ENCODE measurements around the gene GALNT10. TPM values are rescaled to one million over a fixed set of nuclear protein-coding genes. Genes with fewer than 3 reads are reported as not detected.

The GALNT10 gene
- total and polyA plus RNA-seq, 2 of the 8 experiments (the other 6 are each of a cell fraction or from before 2014, with no cell fraction given): 4.6 to 15.5 TPM

DNA sequence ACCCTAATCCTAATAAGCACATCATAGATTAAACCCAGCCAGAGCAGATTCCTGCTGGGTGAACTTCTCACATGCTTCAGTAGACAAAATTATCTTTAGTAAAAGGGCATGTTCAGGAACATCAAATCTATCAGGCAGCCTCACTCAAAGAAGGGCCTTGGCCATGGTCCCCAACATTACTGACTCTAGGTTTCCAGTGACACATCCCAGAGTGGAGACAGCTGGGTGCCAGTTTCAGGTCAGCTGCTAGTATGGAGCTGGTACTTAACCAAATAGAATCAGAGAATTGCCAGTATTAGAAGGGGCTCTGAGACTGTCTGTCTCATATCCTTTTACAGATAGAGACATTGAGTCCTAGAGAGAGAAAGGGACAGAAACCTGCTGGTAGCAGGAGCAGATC is 44.1 kb upstream of the GALNT10 start:
- H4K8ac ChIP-seq (ENCODE audit: extremely low read depth, insufficient read depth, low read length): no peak overlapping the region
- no peak overlapping the region for H3K23ac ChIP-seq (ENCODE audit: insufficient read length)
- no peak overlapping the region for H3K27ac ChIP-seq (ENCODE audit: low read depth, low read length)
- H2BK15ac ChIP-seq (ENCODE audit: low read length): no peak overlapping the region
- H2BK20ac ChIP-seq (ENCODE audit: low read length): no peak overlapping the region
- H2BK5ac ChIP-seq (ENCODE audit: low read depth, low read length): no peak overlapping the region
- no peaks in the 10 kb centered on the region for H3K79me2 ChIP-seq (ENCODE audit: control insufficient read depth in 1 of 2, insufficient read depth in 2 of 2, low read length in 2 of 2)
- H3K23me2 ChIP-seq (ENCODE audit: low read depth, low read length): no peaks in the 10 kb centered on the region
- no peaks in the 10 kb centered on the region for H3K9me3 ChIP-seq (ENCODE audit: insufficient read depth in 2 of 2, low read depth in 1 of 2, low read length in 1 of 2)
- no peaks in the 10 kb centered on the region for H4K20me1 ChIP-seq (replicated peaks in 1 of 2; ENCODE audit: control insufficient read depth in 1 of 2, insufficient read depth in 2 of 2, low read length in 2 of 2)
- no peak overlapping the region for H3K18ac ChIP-seq (ENCODE audit: extremely low read depth, low read length)
- H3K4me2 ChIP-seq (ENCODE audit: insufficient read depth in 1 of 2, low read depth in 2 of 2, low read length in 2 of 2): no peak overlapping the region
- no peak overlapping the region for H3K9ac ChIP-seq (replicated peaks in 1 of 4; ENCODE audit: extremely low read depth in 1 of 4, low read depth in 3 of 4, low read length in 3 of 4)
- no peak overlapping the region for H3K14ac ChIP-seq (ENCODE audit: insufficient read length)
- ChIA-PET POLR2A (ENCODE audit: partially characterized antibody) (no interaction called here), CTCF (ENCODE audit: partially characterized antibody) (interaction anchor here (0.9 to 7.6 kb wide), 4 partner anchors 10 to 74 kb away, joined by 3 to 73 read pairs (median 6); no protein-coding TSS in a partner anchor)
- H3K79me1 ChIP-seq (ENCODE audit: low read depth, low read length): no peaks in the 10 kb centered on the region
- H4K91ac ChIP-seq (replicated peaks; ENCODE audit: insufficient read length, low read length): no peak overlapping the region
- H3K27me3 ChIP-seq (replicated peaks in 1 of 4; ENCODE audit: control insufficient read depth in 3 of 4, extremely low read depth in 1 of 4, insufficient read depth in 3 of 4, low read length in 3 of 4): no peaks in the 10 kb centered on the region
- no peak overlapping the region for H2BK12ac ChIP-seq (ENCODE audit: low read depth, low read length)
- no peaks in the 10 kb centered on the region for H3K36me3 ChIP-seq (ENCODE audit: control insufficient read depth in 2 of 4, insufficient read depth in 4 of 4, low read length in 3 of 4)
- no peak overlapping the region for H4K5ac ChIP-seq (ENCODE audit: insufficient read length, low read depth, low read length)
- H3K56ac ChIP-seq (replicated peaks; ENCODE audit: insufficient read length, low read depth, low read length): no peak overlapping the region
- DNase-seq (ENCODE audit: low read depth in 1 of 2, low spot score in 2 of 2) (no peak), FAIRE-seq (no peak)
- H2BK120ac ChIP-seq (replicated peaks; ENCODE audit: low read depth, low read length): no peak overlapping the region
- H3K4me1 ChIP-seq (replicated peaks in 1 of 4; ENCODE audit: control insufficient read depth in 3 of 4, insufficient read depth in 4 of 4, low read length in 3 of 4): peaks cover 0 to 2% (median 0%) of the 10 kb centered on the region in 4 experiments; a peak in 2 of 7 replicates
- H3K4ac ChIP-seq (replicated peaks; ENCODE audit: insufficient read length, low read depth, low read length): no peak overlapping the region
- H2AK5ac ChIP-seq (ENCODE audit: low read depth, low read length): no peak overlapping the region
- H2AFZ ChIP-seq (ENCODE audit: low read length): no peak overlapping the region
- H3K4me3 ChIP-seq (ENCODE audit: extremely low read depth in 1 of 4, insufficient read depth in 2 of 4, low read depth in 3 of 4, low read length in 4 of 4): no peak overlapping the region
- TF ChIP-seq RNF2 (IDR thresholded peaks at IDR 0.05; ENCODE audit: borderline replicate concordance, low read depth, low read length, missing control alignments, poor library complexity, severe bottlenecking) (no peak), CHD1 (IDR thresholded peaks at IDR 0.05; ENCODE audit: low read depth, low read length) (no peak), JUND (IDR thresholded peaks at IDR 0.05; ENCODE audit: low read length) (no peak), BCL11A (IDR thresholded peaks at IDR 0.05; ENCODE audit: low read depth in 2 of 2, low read length in 2 of 2) (no peak), SIN3A (conservative IDR thresholded peaks at IDR 0.05 in 1 of 2, IDR thresholded peaks at IDR 0.05 in 1 of 2; ENCODE audit: low read depth in 1 of 2, low read length in 2 of 2) (no peak), GABPA (IDR thresholded peaks at IDR 0.05; ENCODE audit: borderline replicate concordance, insufficient read depth, low read length) (no peak), CEBPB (IDR thresholded peaks at IDR 0.05; ENCODE audit: low read depth, low read length) (no peak), NANOG (IDR thresholded peaks at IDR 0.05; ENCODE audit: insufficient read depth, low read depth, low read length, poor library complexity, severe bottlenecking) (no peak), BACH1 (IDR thresholded peaks at IDR 0.05; ENCODE audit: low read length) (no peak), POU5F1 (IDR thresholded peaks at IDR 0.05; ENCODE audit: low read depth, low read length) (no peak)
- TF ChIP-seq, protein P1, sequence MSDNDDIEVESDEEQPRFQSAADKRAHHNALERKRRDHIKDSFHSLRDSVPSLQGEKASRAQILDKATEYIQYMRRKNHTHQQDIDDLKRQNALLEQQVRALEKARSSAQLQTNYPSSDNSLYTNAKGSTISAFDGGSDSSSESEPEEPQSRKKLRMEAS (IDR thresholded peaks at IDR 0.05): no peak
- TF ChIP-seq, protein P2, sequence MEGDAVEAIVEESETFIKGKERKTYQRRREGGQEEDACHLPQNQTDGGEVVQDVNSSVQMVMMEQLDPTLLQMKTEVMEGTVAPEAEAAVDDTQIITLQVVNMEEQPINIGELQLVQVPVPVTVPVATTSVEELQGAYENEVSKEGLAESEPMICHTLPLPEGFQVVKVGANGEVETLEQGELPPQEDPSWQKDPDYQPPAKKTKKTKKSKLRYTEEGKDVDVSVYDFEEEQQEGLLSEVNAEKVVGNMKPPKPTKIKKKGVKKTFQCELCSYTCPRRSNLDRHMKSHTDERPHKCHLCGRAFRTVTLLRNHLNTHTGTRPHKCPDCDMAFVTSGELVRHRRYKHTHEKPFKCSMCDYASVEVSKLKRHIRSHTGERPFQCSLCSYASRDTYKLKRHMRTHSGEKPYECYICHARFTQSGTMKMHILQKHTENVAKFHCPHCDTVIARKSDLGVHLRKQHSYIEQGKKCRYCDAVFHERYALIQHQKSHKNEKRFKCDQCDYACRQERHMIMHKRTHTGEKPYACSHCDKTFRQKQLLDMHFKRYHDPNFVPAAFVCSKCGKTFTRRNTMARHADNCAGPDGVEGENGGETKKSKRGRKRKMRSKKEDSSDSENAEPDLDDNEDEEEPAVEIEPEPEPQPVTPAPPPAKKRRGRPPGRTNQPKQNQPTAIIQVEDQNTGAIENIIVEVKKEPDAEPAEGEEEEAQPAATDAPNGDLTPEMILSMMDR (IDR thresholded peaks at IDR 0.05; ENCODE audit: control extremely low read depth in 1 of 3, insufficient read depth in 1 of 3, low read depth in 1 of 3, low read length in 3 of 3): no peak
